HG02884 (cell line): Measurements from ENCODE around the gene ENOPH1.
"Not testable (repeated sequence)": the region's sequence is repeated elsewhere in the genome, so short reads cannot be mapped to it uniquely, and the experiment has no call there.

Source experiments
- ATAC-seq: cut with Tn5 transposase; IDR thresholded peaks from one replicate; pipeline ENCODE4 v1.9.1; 2021; ENCODE audit warnings: mild to moderate bottlenecking, moderate library complexity; ENCODE audit not compliant: unreplicated experiment

The ENOPH1 gene

GRCh38 chr4:82467471-82467870 is 37.1 kb downstream of the ENOPH1 start:
- ATAC-seq = no peak

- no peak for ATAC-seq
These were observed 39.5 kb downstream of the ENOPH1 start for GRCh38 chr4:82469791-82470345.

DNA sequence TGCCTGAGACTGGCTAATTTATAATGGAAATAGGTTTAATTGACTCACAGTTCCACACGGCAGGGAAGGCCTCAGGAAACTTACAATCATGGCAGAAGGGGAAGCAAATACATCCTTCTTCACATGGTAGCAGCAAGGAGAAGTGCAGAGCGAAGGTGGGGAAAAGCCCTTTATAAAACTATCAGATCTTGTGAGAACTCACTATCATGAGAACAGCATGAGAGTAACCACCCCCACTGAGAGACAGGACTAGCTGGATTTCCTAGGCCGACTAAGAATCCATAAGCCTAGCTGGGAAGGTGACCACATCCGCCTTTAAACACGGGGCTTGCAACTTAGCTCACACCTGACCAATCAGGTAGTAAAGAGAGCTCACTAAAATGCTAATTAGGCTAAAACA is 42.7 kb downstream of the ENOPH1 start:
- not testable (repeated sequence) for ATAC-seq

- ATAC-seq = no peak
These were observed 43.3 kb downstream of the ENOPH1 start for GRCh38 chr4:82473621-82474164.

GRCh38 chr4:82475931-82476330 is 45.5 kb downstream of the ENOPH1 start:
- not testable (repeated sequence) for ATAC-seq

DNA sequence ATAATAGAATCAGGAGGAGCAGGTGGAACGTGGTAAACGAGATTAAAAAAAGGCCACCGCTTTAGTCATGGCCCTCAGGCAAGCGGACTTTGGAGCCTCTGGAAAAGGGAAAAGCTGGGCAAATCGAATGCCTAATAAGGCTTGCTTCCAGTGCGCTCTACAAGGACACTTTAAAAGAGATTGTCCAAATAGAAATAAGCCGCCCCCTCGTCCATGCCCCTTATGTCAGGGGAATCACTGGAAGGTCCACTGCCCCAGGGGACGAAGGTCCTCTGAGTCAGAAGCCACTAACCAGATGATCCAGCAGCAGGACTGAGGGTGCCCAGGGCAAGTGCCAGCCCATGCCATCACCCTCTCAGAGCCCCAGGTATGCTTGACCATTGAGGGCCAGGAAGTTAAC is 47.1 kb downstream of the ENOPH1 start:
- not testable (repeated sequence) for ATAC-seq

- no peak for ATAC-seq
These were observed 49.2 kb downstream of the ENOPH1 start for GRCh38 chr4:82479562-82479961.

- no peak for ATAC-seq
These were observed 50.5 kb downstream of the ENOPH1 start for GRCh38 chr4:82480771-82481505.

- no peak for ATAC-seq
These were observed 51.1 kb downstream of the ENOPH1 start for GRCh38 chr4:82481506-82481840.

GRCh38 chr4:82482387-82482786 is 52.0 kb downstream of the ENOPH1 start:
- no peak for ATAC-seq

- no peak for ATAC-seq
These were observed 54.8 kb downstream of the ENOPH1 start for GRCh38 chr4:82484996-82485783.

DNA sequence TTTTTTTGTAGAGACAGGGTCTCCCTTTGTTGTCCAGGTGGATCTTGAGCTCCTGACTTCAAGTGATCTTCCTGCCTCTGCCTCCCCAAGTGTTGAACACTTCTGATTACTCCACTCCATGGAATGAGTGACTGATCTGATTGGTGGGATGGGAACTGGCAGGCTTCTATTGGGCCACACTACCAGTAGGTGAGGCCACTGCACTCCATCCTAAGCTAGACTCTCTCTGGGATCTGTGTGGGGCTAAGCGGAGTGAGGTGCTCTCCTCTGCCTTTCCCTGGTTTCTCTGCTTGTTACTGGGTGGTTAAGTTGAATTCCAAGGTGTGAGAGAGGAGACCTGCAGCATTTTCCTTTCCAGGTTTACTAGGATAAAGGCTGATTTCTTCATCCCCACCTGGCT is 58.7 kb downstream of the ENOPH1 start:
- no peak for ATAC-seq

DNA sequence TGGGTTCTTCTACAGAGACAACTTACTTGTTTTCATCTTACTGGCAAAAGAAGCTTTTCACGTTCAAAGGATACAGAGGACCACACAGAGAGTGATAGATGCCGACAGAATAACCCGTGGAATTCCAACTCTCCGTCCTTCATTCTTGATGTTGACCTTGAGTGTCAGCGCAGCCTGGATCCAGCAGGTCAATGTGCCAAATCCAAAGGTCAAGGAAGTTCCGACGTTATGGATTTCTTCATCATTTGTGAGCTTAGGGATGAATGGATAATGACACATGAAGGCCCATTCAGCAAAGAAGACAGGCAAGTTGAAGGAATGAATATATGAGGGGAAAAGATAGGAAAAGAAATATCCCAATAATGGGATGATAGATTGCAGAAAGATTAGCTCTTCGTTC is 59.6 kb downstream of the ENOPH1 start:
- ATAC-seq = no peak

DNA sequence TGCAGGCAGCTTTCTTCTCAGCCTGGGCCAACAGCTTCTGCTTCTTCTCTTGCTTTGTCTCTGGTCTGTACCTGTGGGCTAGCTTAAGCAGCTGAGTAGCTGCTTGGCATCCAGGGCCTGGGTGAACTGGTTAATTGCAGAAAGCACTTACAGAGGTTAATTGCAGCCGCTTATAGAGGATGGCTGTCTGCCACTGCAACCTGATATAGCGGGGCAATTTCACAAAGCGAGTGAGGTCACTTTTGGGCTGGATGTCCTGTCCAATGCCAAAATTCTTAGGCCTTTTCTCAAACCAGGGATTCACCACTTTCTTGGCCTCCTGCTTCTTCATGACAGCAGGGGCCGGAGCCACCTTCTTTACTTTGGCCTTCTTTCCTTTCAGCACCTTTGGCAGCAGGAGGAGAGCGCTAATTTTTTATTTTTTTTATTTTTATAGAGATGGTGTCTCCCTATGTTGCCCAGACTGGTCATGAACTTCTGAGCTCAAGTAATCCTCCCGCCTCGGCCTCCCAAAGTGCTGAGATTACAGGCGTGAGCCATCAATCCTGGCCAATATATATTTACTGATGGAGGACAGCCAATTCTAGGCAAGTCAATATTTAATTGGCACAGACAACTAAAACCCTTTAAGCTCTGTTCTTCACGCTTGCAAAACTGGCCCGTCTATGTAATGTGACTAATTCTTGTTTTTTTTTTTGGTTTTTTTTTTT is 61.0 kb downstream of the ENOPH1 start:
- ATAC-seq = no peak

DNA sequence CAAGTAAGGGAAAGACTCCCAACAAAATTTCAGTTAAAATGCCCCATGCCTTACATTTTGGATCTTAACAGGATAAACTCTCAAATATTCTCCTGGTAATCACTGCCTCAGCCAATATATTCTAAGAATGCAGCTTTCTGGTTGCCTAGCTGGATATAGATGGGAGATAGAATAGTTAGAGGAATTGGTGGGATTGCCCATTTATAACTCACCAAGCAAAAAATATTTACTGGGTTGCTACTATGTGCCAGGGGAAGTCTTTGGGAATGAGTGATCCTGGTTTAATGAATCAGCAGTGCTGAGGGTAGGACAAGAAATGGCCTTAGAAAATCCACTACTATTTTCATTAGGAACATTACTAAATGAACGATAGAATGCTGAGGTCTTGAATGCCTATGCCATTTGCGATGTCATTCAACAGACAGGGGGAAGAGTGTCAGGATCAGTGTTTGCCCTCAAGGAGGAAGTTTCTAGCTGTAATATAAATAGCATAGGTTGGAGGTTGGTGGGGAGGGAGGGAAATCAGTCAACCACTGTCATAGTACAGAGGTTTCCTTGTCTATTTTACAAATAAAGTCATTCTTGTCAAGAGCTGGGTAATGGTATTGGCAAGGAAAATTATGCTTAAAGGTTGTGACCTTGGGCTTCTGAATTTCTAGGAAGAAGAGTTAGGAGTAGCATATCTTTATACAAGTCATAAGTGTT is 63.5 kb downstream of the ENOPH1 start:
- no peak for ATAC-seq

DNA sequence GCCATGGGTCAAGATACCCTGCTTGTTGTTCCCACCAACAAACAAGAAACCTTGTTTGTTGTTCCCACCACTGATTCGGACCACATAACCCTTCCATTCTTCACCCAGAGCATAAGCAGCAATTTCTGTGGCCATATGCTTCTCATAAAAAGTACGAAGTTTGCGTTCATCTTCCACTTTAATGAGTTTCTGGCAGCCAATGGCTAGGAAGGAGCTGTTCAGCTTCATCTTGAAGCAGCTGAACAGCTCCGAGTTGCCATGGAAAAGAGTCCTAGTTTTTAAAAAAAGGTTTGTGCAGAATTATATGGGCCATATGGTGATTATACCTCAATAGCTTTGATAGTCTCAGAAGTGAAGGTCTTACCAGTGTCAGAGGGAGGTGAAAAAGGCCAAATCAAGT is 65.3 kb downstream of the ENOPH1 start:
- no peak for ATAC-seq

DNA sequence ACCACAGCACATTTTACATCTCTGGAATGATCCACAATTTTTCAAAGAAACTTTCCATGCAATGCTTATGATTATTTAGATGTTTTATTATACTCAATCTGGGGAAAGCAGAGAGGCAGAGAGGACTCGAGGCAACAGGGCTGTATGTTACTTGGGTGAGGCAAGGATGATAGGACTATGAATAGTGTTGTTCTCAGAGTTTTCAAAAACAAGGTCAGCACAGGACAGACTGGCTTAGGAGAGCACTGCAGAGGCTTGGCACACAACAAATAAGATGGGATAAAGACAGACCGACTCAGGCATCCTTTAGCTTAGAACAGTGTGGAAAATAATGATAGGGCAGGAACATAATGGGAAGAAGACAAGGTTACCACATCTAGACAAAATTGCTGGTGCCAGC is 66.0 kb downstream of the ENOPH1 start:
- no peak for ATAC-seq

GRCh38 chr4:82499738-82500434 is 69.5 kb downstream of the ENOPH1 start:
- no peak for ATAC-seq

DNA sequence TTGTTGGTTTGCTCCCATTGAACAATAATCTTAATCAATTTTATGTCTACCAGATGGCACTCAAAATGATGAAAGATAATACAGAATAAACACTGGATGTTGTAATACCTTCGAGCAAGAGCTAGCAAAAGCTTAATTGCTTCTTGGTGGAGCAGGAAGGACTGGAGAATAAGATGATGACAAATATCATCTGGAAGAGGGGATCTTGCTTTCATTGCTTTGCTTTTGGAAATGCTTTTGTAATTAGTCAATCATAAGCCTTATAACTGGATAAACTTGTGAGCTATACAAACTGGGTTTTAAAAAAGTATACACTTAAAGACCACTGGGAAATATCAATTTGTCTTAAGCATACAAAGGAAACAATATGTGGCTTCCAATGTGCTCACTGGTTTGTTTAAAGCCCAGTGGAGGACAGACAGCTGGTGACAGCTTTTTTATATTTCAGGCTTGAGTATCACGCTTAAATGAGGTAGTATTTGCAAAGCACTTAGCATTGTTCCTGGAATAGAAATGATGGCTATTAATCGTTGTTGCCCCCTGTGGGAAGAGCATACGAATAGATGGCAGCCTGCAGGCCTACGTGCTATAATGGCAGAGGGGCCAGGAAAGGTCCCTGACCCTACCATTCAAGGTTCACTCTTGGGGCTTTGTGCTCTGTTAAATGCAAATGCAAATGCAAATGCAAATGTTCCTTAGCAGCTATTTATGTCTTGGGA is 70.2 kb downstream of the ENOPH1 start:
- ATAC-seq = no peak

DNA sequence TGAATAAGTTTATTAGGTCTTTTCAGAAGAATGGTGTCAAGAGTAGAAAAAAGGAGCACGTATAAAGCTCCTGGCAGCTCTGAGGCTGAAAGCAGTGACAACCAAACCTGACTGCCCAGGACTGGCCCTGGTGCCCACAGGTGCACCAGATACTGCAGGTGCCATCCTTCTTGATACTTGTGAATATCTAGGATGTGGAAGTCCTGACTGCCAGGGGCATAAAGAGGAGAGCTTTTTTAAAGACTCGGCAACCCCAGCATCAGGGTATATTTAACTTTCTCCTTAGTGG is 70.7 kb downstream of the ENOPH1 start:
- no peak for ATAC-seq
